ENCODE results near the gene MTA1. TPM values are rescaled to one million over a fixed set of nuclear protein-coding genes. Genes with fewer than 3 reads are reported as not detected.

The MTA1 gene
- total RNA-seq, 2 experiments from 2014 or later: 107 to 113 TPM

DNA sequence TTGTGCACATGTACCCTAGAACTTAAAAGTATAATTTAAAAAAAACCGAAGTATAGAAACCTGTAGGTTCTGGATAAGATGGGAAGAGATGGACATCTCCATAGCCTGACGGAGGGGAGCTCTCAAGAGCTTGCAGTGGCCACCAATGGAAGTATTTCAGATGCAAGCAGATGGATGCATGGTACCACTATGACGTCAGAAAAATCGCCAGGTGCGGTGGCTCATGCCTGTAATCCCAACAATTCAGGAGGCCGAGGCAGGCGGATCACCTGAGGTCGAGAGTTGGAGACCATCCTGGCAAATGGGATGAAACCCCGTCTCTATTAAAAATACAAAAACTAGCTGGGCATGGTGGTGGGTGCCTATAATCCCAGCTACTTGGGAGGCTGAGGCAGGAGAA is 17.9 kb upstream of the MTA1 start:
- Mint-ChIP-seq H3K4me3 (no peak overlapping the region), H3K36me3 (ENCODE audit: low read depth) (peaks cover 34% of the 10 kb centered on the region), H3K9me3 (peaks cover 3% of the 10 kb centered on the region), H3K4me1 (ENCODE audit: low read depth) (peaks cover 37% of the 10 kb centered on the region), H3K27ac (no peak overlapping the region), H3K27me3 (no peaks in the 10 kb centered on the region)
- H3K36me3 ChIP-seq (ENCODE audit: insufficient read depth, low read length): peaks cover 16% of the 10 kb centered on the region
- ATAC-seq (ENCODE audit: poor library complexity): no peak
- TF ChIP-seq, protein P1, sequence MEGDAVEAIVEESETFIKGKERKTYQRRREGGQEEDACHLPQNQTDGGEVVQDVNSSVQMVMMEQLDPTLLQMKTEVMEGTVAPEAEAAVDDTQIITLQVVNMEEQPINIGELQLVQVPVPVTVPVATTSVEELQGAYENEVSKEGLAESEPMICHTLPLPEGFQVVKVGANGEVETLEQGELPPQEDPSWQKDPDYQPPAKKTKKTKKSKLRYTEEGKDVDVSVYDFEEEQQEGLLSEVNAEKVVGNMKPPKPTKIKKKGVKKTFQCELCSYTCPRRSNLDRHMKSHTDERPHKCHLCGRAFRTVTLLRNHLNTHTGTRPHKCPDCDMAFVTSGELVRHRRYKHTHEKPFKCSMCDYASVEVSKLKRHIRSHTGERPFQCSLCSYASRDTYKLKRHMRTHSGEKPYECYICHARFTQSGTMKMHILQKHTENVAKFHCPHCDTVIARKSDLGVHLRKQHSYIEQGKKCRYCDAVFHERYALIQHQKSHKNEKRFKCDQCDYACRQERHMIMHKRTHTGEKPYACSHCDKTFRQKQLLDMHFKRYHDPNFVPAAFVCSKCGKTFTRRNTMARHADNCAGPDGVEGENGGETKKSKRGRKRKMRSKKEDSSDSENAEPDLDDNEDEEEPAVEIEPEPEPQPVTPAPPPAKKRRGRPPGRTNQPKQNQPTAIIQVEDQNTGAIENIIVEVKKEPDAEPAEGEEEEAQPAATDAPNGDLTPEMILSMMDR (IDR thresholded peaks at IDR 0.05): no peak
- intact Hi-C loops (cut with DNase I, micrococcal nuclease): no loop called here
- no peak overlapping the region for H3K27ac ChIP-seq (ENCODE audit: low read depth in 1 of 2, low read length in 2 of 2)
- peaks cover 37% of the 10 kb centered on the region for H3K4me1 ChIP-seq (ENCODE audit: insufficient read depth, low read length)
- no peaks in the 10 kb centered on the region for H3K27me3 ChIP-seq (ENCODE audit: control insufficient read depth in 1 of 2, insufficient read depth in 2 of 2, low read length in 2 of 2)
- DNase-seq: no peak
- H3K4me3 ChIP-seq (ENCODE audit: low read length): no peak overlapping the region
- peaks cover 4 to 42% of the 10 kb centered on the region in 2 experiments for H3K9me3 ChIP-seq (ENCODE audit: control insufficient read depth in 1 of 2, insufficient read depth in 1 of 2, low read length in 2 of 2)
- POLR2A ChIA-PET: no interaction called here
- CTCF ChIA-PET: no interaction called here

DNA sequence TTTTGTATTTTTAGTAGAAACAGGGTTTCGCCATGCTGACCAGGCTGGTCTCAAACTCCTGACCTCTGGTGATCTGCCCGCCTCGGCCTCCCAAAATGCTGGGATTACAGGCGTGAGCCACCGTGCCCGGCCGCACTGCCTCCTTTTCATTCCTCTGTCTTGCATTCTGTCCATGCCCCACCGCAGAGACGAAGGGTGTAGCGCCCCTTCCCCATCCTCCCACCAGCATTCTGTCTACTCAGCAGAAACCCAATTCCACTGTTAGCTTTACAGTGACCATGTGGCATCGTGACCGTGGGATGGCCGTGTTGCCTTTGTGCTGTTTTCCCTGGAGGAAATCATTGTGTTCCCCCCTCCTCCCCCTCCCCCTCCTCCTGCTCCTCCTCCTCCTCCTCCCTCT is 11.0 kb upstream of the MTA1 start:
- Histone ChIP-seq H3K27me3 (ENCODE audit: control insufficient read depth in 1 of 2, insufficient read depth in 2 of 2, low read length in 2 of 2) (peaks cover 22 to 23% of the 10 kb centered on the region in 2 experiments), H3K36me3 (ENCODE audit: insufficient read depth, low read length) (no peaks in the 10 kb centered on the region), H3K27ac (ENCODE audit: low read depth in 1 of 2, low read length in 2 of 2) (no peak overlapping the region), H3K4me3 (ENCODE audit: low read length) (no peak overlapping the region), H3K4me1 (ENCODE audit: insufficient read depth, low read length) (peaks cover 31% of the 10 kb centered on the region), H3K9me3 (ENCODE audit: control insufficient read depth in 1 of 2, insufficient read depth in 1 of 2, low read length in 2 of 2) (peaks cover 0 to 23% of the 10 kb centered on the region in 2 experiments)
- Mint-ChIP-seq H3K4me3 (no peak overlapping the region), H3K9me3 (no peaks in the 10 kb centered on the region), H3K27me3 (peaks cover 11% of the 10 kb centered on the region), H3K4me1 (ENCODE audit: low read depth) (peaks cover 30% of the 10 kb centered on the region), H3K36me3 (ENCODE audit: low read depth) (no peaks in the 10 kb centered on the region), H3K27ac (no peak overlapping the region)
- TF ChIP-seq, protein P1 (IDR thresholded peaks at IDR 0.05): no peak
- ChIA-PET POLR2A (no interaction called here), CTCF (no interaction called here)
- intact Hi-C loops (cut with DNase I, micrococcal nuclease): no loop called here
- DNase-seq (no peak), ATAC-seq (ENCODE audit: poor library complexity) (no peak)

DNA sequence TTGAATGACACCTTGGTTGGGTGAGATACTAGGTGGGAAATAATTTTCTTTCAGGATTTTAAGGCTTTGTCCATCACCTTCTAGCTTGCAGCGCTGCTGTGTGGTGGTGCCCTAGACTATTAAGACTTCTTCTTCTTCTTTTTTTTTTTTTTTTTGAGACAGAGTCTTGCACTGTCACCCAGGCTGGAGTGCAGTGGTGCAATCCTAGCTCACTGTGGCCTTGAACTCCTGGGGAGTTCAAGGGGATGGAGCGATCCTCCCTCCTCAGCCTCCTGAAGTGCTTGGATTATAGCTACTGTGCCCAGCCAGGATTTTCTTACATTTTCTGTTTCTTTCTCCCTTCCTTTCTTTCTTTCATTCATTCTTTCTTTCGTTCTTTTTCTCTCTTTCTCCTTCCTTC is 10.3 kb upstream of the MTA1 start:
- TF ChIP-seq, protein P1 (IDR thresholded peaks at IDR 0.05): no peak
- POLR2A ChIA-PET: no interaction called here

More for the DNA sequence above, 10.3 kb upstream of the MTA1 start:
- Mint-ChIP-seq H3K27me3 (peaks cover 11% of the 10 kb centered on the region), H3K4me3 (no peak overlapping the region), H3K9me3 (no peaks in the 10 kb centered on the region), H3K4me1 (ENCODE audit: low read depth) (peaks cover 24% of the 10 kb centered on the region), H3K36me3 (ENCODE audit: low read depth) (no peaks in the 10 kb centered on the region), H3K27ac (no peak overlapping the region)
- Histone ChIP-seq H3K27ac (ENCODE audit: low read depth in 1 of 2, low read length in 2 of 2) (no peak overlapping the region), H3K36me3 (ENCODE audit: insufficient read depth, low read length) (no peaks in the 10 kb centered on the region), H3K4me1 (ENCODE audit: insufficient read depth, low read length) (peaks cover 29% of the 10 kb centered on the region), H3K9me3 (ENCODE audit: control insufficient read depth in 1 of 2, insufficient read depth in 1 of 2, low read length in 2 of 2) (peaks cover 0 to 19% of the 10 kb centered on the region in 2 experiments), H3K4me3 (ENCODE audit: low read length) (no peak overlapping the region), H3K27me3 (ENCODE audit: control insufficient read depth in 1 of 2, insufficient read depth in 2 of 2, low read length in 2 of 2) (peaks cover 23 to 30% of the 10 kb centered on the region in 2 experiments)
- intact Hi-C loops (cut with DNase I, micrococcal nuclease): no loop called here
- ATAC-seq (ENCODE audit: poor library complexity): no peak
- no peak for DNase-seq
- CTCF ChIA-PET: no interaction called here
